Bronchial smooth muscle cell (primary cell): Measurements from ENCODE around the gene NAXE. TPM values are rescaled to one million over a fixed set of nuclear protein-coding genes. Genes with fewer than 3 reads are reported as not detected.

Source experiments
- total RNA-seq: library from RNA; depleted of rRNA; stranded (reverse); fragments of >200 nt; gene quantifications from 2 replicates; pipeline ENCODE4 v1.2.1, GENCODE V29; 2014

The NAXE gene
- 36.7 and 56.6 TPM in 2 replicates for total RNA-seq

GRCh38 chr1:156591432-156592157, at the start of gene NAXE:
Gene NAXE, plus strand, starts transcription at chr1:156591776. Its CDS starts 29 bp downstream, at chr1:156591805.

DNA sequence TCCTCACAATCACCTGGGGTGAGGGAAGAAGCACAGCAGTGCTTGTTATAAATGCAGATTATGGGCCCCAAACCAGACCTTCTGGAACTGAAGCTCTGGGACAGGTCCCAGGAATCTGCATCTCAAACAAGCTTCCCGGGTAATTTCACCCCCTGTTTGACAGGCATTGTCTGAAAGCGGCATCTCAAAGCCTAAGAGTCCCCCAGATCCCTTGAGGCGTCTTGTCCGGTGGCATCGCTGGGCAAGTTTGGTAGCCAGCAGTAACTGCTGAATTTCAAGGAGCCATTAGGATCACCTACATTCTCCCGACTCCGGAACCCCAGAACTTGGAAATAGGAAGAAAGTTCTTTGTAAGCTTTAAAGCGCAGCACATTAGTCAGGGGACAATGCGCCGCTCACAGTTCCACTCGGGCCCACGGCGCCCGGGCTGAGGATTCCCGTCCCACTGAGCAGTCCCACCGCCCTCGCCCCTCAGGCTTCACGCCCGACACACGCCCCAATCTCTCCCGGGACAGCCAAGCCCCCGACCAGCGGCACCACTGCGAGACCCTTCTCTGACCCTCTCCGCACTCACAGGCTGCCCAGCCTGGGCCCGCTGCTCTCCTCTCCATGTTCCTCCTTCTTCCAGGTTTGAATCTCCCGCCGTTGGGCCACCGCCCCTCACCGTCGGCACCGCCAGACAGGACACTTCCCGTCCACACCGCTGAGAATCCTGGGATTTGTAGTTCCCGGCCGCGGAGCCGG, 19.5 kb upstream of the NAXE start, which contains the start of gene IQGAP3:
Gene IQGAP3, minus strand, starts transcription at position 647 of the 744 bp plus-strand sequence. Its CDS starts 36 bp downstream, at position 611.

GRCh38 chr1:156579472-156579871, 12.1 kb upstream of the NAXE start, which contains the start of gene TTC24:
Gene TTC24, plus strand, starts transcription at chr1:156579723. Its CDS starts 1,642 bp downstream, at chr1:156581365.

GRCh38 chr1:156601122-156601830, 9.7 kb downstream of the NAXE start, which contains the start of gene GPATCH4:
Gene GPATCH4, minus strand, starts transcription at chr1:156601479.

GRCh38 chr1:156618853-156619581, 27.4 kb downstream of the NAXE start, which contains the start of gene HAPLN2:
Gene HAPLN2, plus strand, starts transcription at chr1:156619415. Its CDS starts 4,076 bp downstream, at chr1:156623491.

DNA sequence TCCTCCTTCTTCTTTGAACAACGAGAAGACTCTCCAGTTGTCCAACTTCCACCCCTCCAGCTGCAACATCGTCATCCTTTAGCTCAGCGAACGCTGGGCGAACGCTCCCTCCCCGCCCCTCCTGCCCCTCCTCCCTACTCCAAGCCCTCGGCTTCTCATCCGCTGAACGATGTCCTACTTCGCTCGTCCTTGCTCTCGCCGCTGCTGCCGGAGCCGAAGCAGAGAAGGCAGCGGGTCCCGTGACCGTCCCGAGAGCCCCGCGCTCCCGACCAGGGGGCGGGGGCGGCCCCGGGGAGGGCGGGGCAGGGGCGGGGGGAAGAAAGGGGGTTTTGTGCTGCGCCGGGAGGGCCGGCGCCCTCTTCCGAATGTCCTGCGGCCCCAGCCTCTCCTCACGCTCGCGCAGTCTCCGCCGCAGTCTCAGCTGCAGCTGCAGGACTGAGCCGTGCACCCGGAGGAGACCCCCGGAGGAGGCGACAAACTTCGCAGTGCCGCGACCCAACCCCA, 50.2 kb downstream of the NAXE start, which contains the start of gene BCAN:
Gene BCAN, plus strand, starts transcription at position 357 of the 504 bp plus-strand sequence. CDS start 3,938 bp downstream, outside the sequence.

Other genes with a start within 250 kb of the NAXE start
- gene RHBG, start 222.6 kb upstream of the NAXE start, total RNA-seq = not detected in 2 replicates
- gene MEF2D, start 91.0 kb upstream of the NAXE start, total RNA-seq = 3.6 and 4.5 TPM in 2 replicates
- gene IQGAP3, start 19.2 kb upstream of the NAXE start, total RNA-seq = 1.3 and 3.6 TPM in 2 replicates
- gene TTC24, start 12.1 kb upstream of the NAXE start, total RNA-seq = not detected in 2 replicates
- 5.4 and 8.2 TPM in 2 replicates for gene GPATCH4, start 9.7 kb downstream of the NAXE start, total RNA-seq
- 0.16 TPM in 1 of 2 replicates, not detected in the other for gene HAPLN2, start 27.6 kb downstream of the NAXE start, total RNA-seq
- gene BCAN, start 50.3 kb downstream of the NAXE start, total RNA-seq = not detected in 2 replicates
- 30.8 and 63.4 TPM in 2 replicates for gene NES, start 85.6 kb downstream of the NAXE start, total RNA-seq
- 80.6 and 167 TPM in 2 replicates for gene CRABP2, start 113.8 kb downstream of the NAXE start, total RNA-seq
- 11.0 and 12.9 TPM in 2 replicates for gene METTL25B, start 136.7 kb downstream of the NAXE start, total RNA-seq
- 5.1 and 5.5 TPM in 2 replicates for gene ISG20L2, start 137.0 kb downstream of the NAXE start, total RNA-seq
- gene MRPL24, start 149.3 kb downstream of the NAXE start, total RNA-seq = 41.3 and 43.3 TPM in 2 replicates
- 98.5 and 133 TPM in 2 replicates for gene HDGF, start 159.9 kb downstream of the NAXE start, total RNA-seq
- gene PRCC, start 175.8 kb downstream of the NAXE start, total RNA-seq = 6.4 and 9.5 TPM in 2 replicates
- gene SH2D2A, start 225.1 kb downstream of the NAXE start, total RNA-seq = 0.32 TPM in 1 of 2 replicates, not detected in the other